Spinal cord (tissue), 10 donors: Measurements from ENCODE around the gene AFMID. TPM values are rescaled to one million over a fixed set of nuclear protein-coding genes. Genes with fewer than 3 reads are reported as not detected.

ENCODE experiments used
- DNase-seq, 6 donors: peaks; one replicate each; pipeline versions ENCODE4 v3.0.0 to v3.0.0-alpha.2; 2013 to 2015; ENCODE audit warnings: low spot score in 6 of 6, low read depth in 4 of 6
- H3K27ac ChIP-seq: one replicate; pipeline ENCODE4 v1.5.1; 2013; ENCODE audit warnings: low read depth, low read length, control low read depth
- H3K27me3 ChIP-seq: one replicate; pipeline ENCODE4 v1.6.1; 2013; ENCODE audit warnings: low read length; ENCODE audit not compliant: control insufficient read depth, insufficient read depth
- H3K36me3 ChIP-seq: one replicate; pipeline ENCODE4 v1.6.1; 2013; ENCODE audit warnings: low read length; ENCODE audit not compliant: control insufficient read depth, insufficient read depth
- H3K4me1 ChIP-seq: one replicate; pipeline ENCODE4 v1.6.1; 2013; ENCODE audit warnings: low read length; ENCODE audit not compliant: control insufficient read depth, insufficient read depth
- H3K4me3 ChIP-seq: one replicate; pipeline ENCODE4 v1.5.1; 2013; ENCODE audit warnings: low read depth, low read length, control low read depth
- H3K9me3 ChIP-seq: one replicate; pipeline ENCODE4 v1.6.1; 2013; ENCODE audit warnings: low read length; ENCODE audit not compliant: control insufficient read depth, insufficient read depth
- WGBS: methylation state at CpG from one replicate; pipeline ENCODE4 v1.1.5; 2013; ENCODE audit warnings: missing lambda C conversion rate; ENCODE audit not compliant: insufficient coverage; 5-methylcytosine and 5-hydroxymethylcytosine counted together
- polyA plus RNA-seq, 2 donors: library from polyadenylated mRNA; unstranded; fragments of 120-200 nt; gene quantifications; one replicate each; pipeline ENCODE4 v1.2.1, GENCODE V29; 2013; ENCODE audit not compliant: insufficient read length in 2 of 2
- total RNA-seq, 2 donors: library from RNA; depleted of rRNA in 1 of 2; stranded (reverse); fragments of 120-200 nt in 1 of 2; fragments of >200 nt in 1 of 2; gene quantifications; one replicate each; pipeline versions ENCODE4 v1.2.3 to v1.2.4, GENCODE V29; 2013 to 2014
- donor health status: healthy.

AFMID gene
- total and polyA plus RNA-seq, 4 donors = 19.9 to 33.3 (median 29.6) TPM

- Histone ChIP-seq H3K9me3 (no peaks in the 10 kb centered on the region), H3K4me3 (no peak overlapping the region), H3K27ac (no peak overlapping the region), H3K36me3 (no peaks in the 10 kb centered on the region), H3K27me3 (no peaks in the 10 kb centered on the region), H3K4me1 (peaks cover 2% of the 10 kb centered on the region)
- 65% methylated on average over 2 of the region's 11 CpGs for WGBS
- no peak for DNase-seq
Measured at GRCh38 chr17:78154903-78155811, 32.0 kb upstream of the AFMID start.

DNA sequence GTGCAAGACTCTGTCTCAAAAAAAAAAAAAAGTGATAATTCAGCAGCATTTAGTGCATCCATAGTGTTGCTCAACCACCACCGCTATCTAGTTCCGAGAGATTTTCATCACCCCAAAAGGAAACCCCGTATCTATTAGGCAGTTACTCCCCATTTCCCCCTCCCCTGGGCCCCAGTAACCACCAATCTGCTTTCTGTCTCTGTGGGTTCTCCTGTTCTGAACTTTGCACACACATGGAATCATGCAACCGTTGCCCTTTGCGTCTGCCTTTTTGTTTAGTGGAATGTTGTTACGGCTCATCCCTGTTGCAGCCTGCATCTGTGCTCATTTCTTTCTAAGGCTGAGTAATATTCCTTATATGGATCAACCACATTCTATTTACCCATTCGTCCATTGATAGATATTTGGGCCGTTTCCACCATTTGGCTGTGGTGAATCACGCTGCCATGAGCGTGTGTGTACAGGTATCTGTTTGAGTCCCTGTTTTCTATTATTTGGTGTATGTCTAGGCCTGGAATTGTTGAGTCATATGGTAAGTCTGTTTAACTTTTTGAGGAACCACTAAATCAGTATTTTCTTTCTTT lies 27.5 kb upstream of the AFMID start:
- Histone ChIP-seq H3K4me3 (no peak overlapping the region), H3K27ac (no peak overlapping the region), H3K36me3 (no peaks in the 10 kb centered on the region), H3K27me3 (no peaks in the 10 kb centered on the region), H3K9me3 (no peaks in the 10 kb centered on the region), H3K4me1 (no peaks in the 10 kb centered on the region)
- DNase-seq = no peak
- 93% methylated on average over 3 of the region's 10 CpGs for WGBS

GRCh38 chr17:78163881-78164747 lies 23.0 kb upstream of the AFMID start:
- H3K4me1 ChIP-seq = peaks cover 9% of the 10 kb centered on the region
- no peak for DNase-seq
- peaks cover 2% of the 10 kb centered on the region for H3K27me3 ChIP-seq
- no peaks in the 10 kb centered on the region for H3K9me3 ChIP-seq
- 77% methylated on average over 21 of the region's 22 CpGs for WGBS
- H3K4me3 ChIP-seq = no peak overlapping the region
- H3K27ac ChIP-seq = no peak overlapping the region
- H3K36me3 ChIP-seq = no peaks in the 10 kb centered on the region

DNA sequence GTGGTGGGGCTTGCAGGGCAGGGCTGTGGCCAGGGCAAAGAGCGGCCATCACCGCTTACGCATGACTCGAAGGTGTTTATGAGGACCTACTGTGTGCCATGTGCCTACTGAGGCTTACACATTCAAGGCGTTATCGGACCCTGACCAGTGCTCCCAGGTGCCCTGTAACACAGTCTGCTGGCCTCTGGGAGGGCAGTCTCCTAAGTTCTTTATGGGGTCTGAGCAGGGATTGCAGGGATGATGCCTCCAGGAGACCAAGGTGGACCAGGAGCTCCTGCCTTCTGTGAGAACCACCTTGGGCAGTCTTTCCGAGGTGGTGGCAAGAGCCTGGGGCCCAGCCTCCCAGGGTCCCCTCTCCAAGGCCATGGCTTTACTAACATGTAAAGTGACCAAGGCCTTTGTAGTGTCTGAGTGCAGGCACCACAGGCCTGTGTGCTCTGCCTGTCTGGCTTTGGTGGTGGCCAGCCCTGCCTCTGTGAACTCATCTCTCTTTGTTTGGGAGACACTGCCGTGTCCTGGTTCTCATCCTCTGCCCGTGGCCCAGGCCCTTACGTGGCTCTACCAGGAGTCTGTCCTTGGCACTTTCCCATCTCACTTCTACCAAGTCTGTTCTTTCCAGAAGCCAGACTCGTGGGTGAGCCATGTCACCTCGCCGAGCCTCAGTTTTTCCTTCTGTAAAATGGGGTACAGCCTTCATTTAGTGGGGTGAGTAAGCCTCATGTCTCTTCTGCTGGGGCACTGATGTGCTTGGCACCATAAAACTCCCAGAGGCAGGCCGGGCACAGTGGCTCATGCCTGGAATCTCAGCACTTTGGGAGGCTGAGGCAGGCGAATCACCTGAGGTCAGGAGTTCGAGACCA lies 22.2 kb upstream of the AFMID start:
- Histone ChIP-seq H3K36me3 (peaks cover under 1% of the 10 kb centered on the region), H3K4me1 (peaks cover 18% of the 10 kb centered on the region), H3K9me3 (no peaks in the 10 kb centered on the region), H3K4me3 (no peak overlapping the region), H3K27ac (no peak overlapping the region), H3K27me3 (peaks cover 2% of the 10 kb centered on the region)
- DNase-seq = no peak
- 88% methylated on average over 10 of the region's 16 CpGs for WGBS

DNA sequence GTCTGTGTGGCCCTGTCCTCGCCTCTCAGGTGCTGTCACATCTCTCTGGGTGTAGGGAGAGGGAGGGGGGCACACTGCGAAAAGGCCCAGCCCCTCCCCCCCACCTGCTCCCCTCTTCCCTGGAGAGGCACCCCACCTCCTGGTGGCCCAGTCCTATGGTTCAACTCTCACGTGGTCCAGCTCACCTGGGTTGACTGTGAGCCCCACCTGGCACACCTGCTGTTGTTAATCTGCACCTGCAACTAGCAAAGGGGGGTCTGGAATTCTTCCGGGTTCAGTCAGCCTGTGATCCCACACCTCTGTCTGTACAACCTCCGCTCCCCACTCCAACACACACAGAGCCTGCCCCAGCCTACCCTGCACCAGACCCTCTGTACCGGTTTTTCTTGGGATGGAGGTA lies 20.7 kb upstream of the AFMID start:
- Histone ChIP-seq H3K27me3 (peaks cover 2% of the 10 kb centered on the region), H3K36me3 (peaks cover 12% of the 10 kb centered on the region), H3K4me1 (peaks cover 22% of the 10 kb centered on the region), H3K27ac (no peak overlapping the region), H3K4me3 (no peak overlapping the region), H3K9me3 (no peaks in the 10 kb centered on the region)
- 4% methylated on average over 2 of the region's 6 CpGs for WGBS
- no peak for DNase-seq

DNA sequence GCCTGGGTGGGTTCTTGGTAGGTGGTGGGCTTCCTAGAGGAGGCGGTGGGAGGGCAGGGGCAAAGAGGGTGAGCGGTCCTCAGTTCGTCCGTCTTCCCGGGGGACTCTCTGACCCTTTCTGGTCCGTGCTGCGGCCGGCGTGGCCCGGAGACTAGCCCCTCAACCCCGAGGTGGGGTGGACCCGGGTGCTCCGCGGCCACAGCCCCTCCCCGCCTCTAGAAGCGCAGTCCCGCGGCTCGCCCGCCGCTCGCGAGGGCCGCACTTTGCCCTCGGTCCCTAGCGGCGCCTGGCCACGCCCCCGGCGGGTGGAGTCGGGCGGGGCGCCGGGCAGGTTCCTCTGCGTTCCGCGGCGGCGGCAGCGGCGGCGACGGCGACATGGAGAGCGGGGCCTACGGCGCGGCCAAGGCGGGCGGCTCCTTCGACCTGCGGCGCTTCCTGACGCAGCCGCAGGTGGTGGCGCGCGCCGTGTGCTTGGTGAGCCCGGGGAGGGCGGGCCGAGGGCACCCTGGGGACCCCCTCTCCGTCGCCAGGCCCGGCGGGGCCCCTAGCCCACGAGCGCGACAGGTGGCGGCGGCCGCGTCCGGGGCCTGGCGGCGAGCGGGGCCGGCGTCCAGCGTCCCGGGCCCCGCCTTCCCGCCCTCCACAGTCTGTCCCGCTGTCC lies 18.8 kb upstream of the AFMID start, which contains the start of gene SYNGR2:
Gene SYNGR2 (plus strand): TSS at position 340 of the 661 bp plus-strand sequence. CDS start 36 bp downstream, at position 376.
- Histone ChIP-seq H3K4me3 (peak within 1 kb of the TSS; percentile 52), H3K36me3 (peaks cover 30% of the 10 kb centered on the region), H3K27ac (no peak within 1 kb of the TSS), H3K9me3 (no peaks in the 10 kb centered on the region), H3K4me1 (peaks cover 39% of the 10 kb centered on the region), H3K27me3 (peaks cover 2% of the 10 kb centered on the region)
- WGBS = under 1% methylated on average over 82 of the region's 84 CpGs
- DNase-seq = peak in 3 of 6 donors; percentile 43 to 88 (median 82)

- 17% methylated on average over 16 of the region's 38 CpGs for WGBS
- Histone ChIP-seq H3K27ac (no peak overlapping the region), H3K36me3 (peaks cover 35% of the 10 kb centered on the region), H3K9me3 (no peaks in the 10 kb centered on the region), H3K4me1 (peaks cover 41% of the 10 kb centered on the region), H3K27me3 (peaks cover 2% of the 10 kb centered on the region), H3K4me3 (peak overlapping the region; percentile 52)
- DNase-seq = no peak
Measured at GRCh38 chr17:78168903-78169793, 18.0 kb upstream of the AFMID start.
